SK-N-SH (cell line): Measurements from ENCODE around the gene ABCB9. TPM values are rescaled to one million over a fixed set of nuclear protein-coding genes. Genes with fewer than 3 reads are reported as not detected.

Source experiments
- CTCF ChIA-PET: fragments of 300-600, 350-600 bp; formaldehyde crosslinking; extraction: SDS; loops from one replicate; lab custom pipeline; 2021; lab: Yijun Ruan, JAX
- POLR2A ChIA-PET: fragments of 350-600 bp; sonication (Branson Sonifier 250); formaldehyde crosslinking; extraction: SDS; loops from one replicate; lab custom pipeline; 2020; ENCODE audit warnings: antibody characterized with exemption, inconsistent platforms; lab: Yijun Ruan, JAX
- DNase-seq: peaks from one replicate; pipeline ENCODE4 v3.0.0; 2012
- H2AFZ ChIP-seq: fragments of 200-600 bp; sonication (generic); 2 replicates; pipeline ENCODE4 v1.8.1; 2016; ENCODE audit warnings: antibody characterized with exemption, mild to moderate bottlenecking, low read depth
- H3F3A ChIP-seq: fragments of 200-600 bp; sonication (generic); replicated peaks from 2 replicates; pipeline ENCODE3; 2016; ENCODE audit warnings: antibody characterized with exemption, mild to moderate bottlenecking; ENCODE audit not compliant: insufficient read depth
- H3K27ac ChIP-seq, 2 experiments: fragments of 200-500 bp in 1 of 2; fragments of 200-600 bp in 1 of 2; sonication (Bioruptor generic) in 1 of 2; sonication (generic), shearing (Covaris generic) in 1 of 2; 2 replicates each; pipeline versions ENCODE4 v1.5.1 to v1.6.1; 2014 to 2016; ENCODE audit warnings: low read depth in 2 of 2, inconsistent platforms in 1 of 2, low read length in 1 of 2, mild to moderate bottlenecking in 1 of 2, mixed read lengths in 1 of 2
- H3K27me3 ChIP-seq: fragments of 200-600 bp; sonication (generic), shearing (Covaris generic); 2 replicates; pipeline ENCODE4 v1.6.1; 2016; ENCODE audit warnings: mixed run types; ENCODE audit not compliant: insufficient read depth
- H3K36me3 ChIP-seq, 2 experiments: fragments of 200-500 bp in 1 of 2; fragments of 200-600 bp in 1 of 2; sonication (Bioruptor generic) in 1 of 2; sonication (generic) in 1 of 2; replicated peaks in 1 of 2; 2 replicates each; pipeline versions ENCODE3 to v1.5.1; 2014 to 2016; ENCODE audit warnings: low read length in 1 of 2, mild to moderate bottlenecking in 1 of 2; ENCODE audit not compliant: insufficient read depth in 2 of 2, control insufficient read depth in 1 of 2
- H3K4me1 ChIP-seq, 2 experiments: fragments of 200-500 bp in 1 of 2; fragments of 200-600 bp in 1 of 2; sonication (Bioruptor generic) in 1 of 2; sonication (generic), shearing (Covaris generic) in 1 of 2; 2 replicates each; pipeline versions ENCODE4 v1.5.1 to v1.6.1; 2014 to 2016; ENCODE audit warnings: low read depth in 1 of 2, low read length in 1 of 2, mixed run types in 1 of 2; ENCODE audit not compliant: insufficient read depth in 2 of 2, control insufficient read depth in 1 of 2
- H3K4me2 ChIP-seq: fragments of 200-600 bp; sonication (generic), shearing (Covaris generic); 2 replicates; pipeline ENCODE4 v1.6.1; 2017; ENCODE audit warnings: mixed run types
- H3K4me3 ChIP-seq, 2 experiments: fragments of 200-500 bp in 1 of 2; fragments of 200-600 bp in 1 of 2; sonication (Bioruptor generic) in 1 of 2; sonication (generic), shearing (Covaris generic) in 1 of 2; 2 replicates each; pipeline versions ENCODE4 v1.5.1 to v1.8.1; 2014 to 2016; ENCODE audit warnings: low read depth in 2 of 2, inconsistent platforms in 1 of 2, low read length in 1 of 2, mild to moderate bottlenecking in 1 of 2, mixed read lengths in 1 of 2, moderate library complexity in 1 of 2
- H3K79me2 ChIP-seq: fragments of 200-600 bp; sonication (generic); 2 replicates; pipeline ENCODE4 v1.8.1; 2017; ENCODE audit warnings: mild to moderate bottlenecking; ENCODE audit not compliant: insufficient read depth
- H3K9ac ChIP-seq: fragments of 200-600 bp; sonication (generic); 2 replicates; pipeline ENCODE4 v1.6.1; 2017; ENCODE audit warnings: mixed run types
- H3K9me2 ChIP-seq: fragments of 200-600 bp; sonication (generic); 2 replicates; pipeline ENCODE4 v1.6.1; 2017; ENCODE audit warnings: mixed run types
- H3K9me3 ChIP-seq: fragments of 200-600 bp; sonication (generic); 2 replicates; pipeline ENCODE4 v1.6.1; 2017; ENCODE audit warnings: mixed run types, mild to moderate bottlenecking, moderate library complexity
- H4K20me1 ChIP-seq: fragments of 200-600 bp; sonication (generic); 2 replicates; pipeline ENCODE4 v1.6.1; 2017; ENCODE audit warnings: mild to moderate bottlenecking, mixed run types; ENCODE audit not compliant: insufficient read depth
- CHD2 ChIP-seq: fragments of 150-350 bp; IDR thresholded peaks from 2 replicates; pipeline ENCODE4 v1.6.1; 2018; ENCODE audit warnings: low read length; ENCODE audit not compliant: partially characterized antibody
- ELF1 ChIP-seq: IDR thresholded peaks from 2 replicates; pipeline ENCODE4 v1.4.0; 2012
- FOSL2 ChIP-seq: IDR thresholded peaks from 2 replicates; pipeline ENCODE4 v1.4.0; 2012; ENCODE audit warnings: low read depth, mild to moderate bottlenecking, moderate library complexity, borderline replicate concordance
- FOXM1 ChIP-seq: IDR thresholded peaks from 2 replicates; pipeline ENCODE4 v1.4.0; 2012; ENCODE audit warnings: low read depth, mild to moderate bottlenecking
- MXI1 ChIP-seq: IDR thresholded peaks from 2 replicates; pipeline ENCODE4 v1.6.1; 2012; ENCODE audit warnings: mild to moderate bottlenecking, low read depth, low read length, improper control_type of control experiment
- RAD21 ChIP-seq: IDR thresholded peaks from 2 replicates; pipeline ENCODE4 v1.6.1; 2012; ENCODE audit warnings: mild to moderate bottlenecking, low read length
- SIN3A ChIP-seq: IDR thresholded peaks from 2 replicates; pipeline ENCODE4 v1.6.1; 2012; ENCODE audit warnings: low read depth, mild to moderate bottlenecking, low read length, moderate library complexity, borderline replicate concordance
- WGBS: methylation state at CpG from one replicate; pipeline ENCODE4 v1.1.6; 2017; ENCODE audit warnings: low lambda C conversion rate; 5-methylcytosine and 5-hydroxymethylcytosine counted together
- polyA plus RNA-seq, 3 experiments: library from polyadenylated mRNA; depleted of rRNA; stranded (reverse); fragments of >200 nt; gene quantifications; 2 replicates each; pipeline ENCODE4 v1.2.3, GENCODE V29; 2012
- TF ChIP-seq, protein P1 (sequence below): IDR thresholded peaks from 2 replicates; pipeline ENCODE4 v1.6.1; 2012; ENCODE audit warnings: mild to moderate bottlenecking, low read depth, low read length, moderate library complexity
- TF ChIP-seq, protein P2 (sequence below): IDR thresholded peaks from 2 replicates; pipeline ENCODE4 v1.4.0; 2012; ENCODE audit warnings: low read depth
- TF ChIP-seq, protein P3 (sequence below): IDR thresholded peaks from 2 replicates; pipeline ENCODE4 v1.4.0; 2012; ENCODE audit warnings: low read depth, borderline replicate concordance
- TF ChIP-seq, protein P4 (sequence below): IDR thresholded peaks from 2 replicates; pipeline ENCODE4; 2012
- TF ChIP-seq, protein P5 (sequence below): fragments of 150-350 bp; IDR thresholded peaks from 2 replicates; pipeline ENCODE4 v1.6.1; 2016; ENCODE audit warnings: mild to moderate bottlenecking, low read depth, low read length

ABCB9 gene
- polyA plus RNA-seq, 1 of the 3 experiments (the other 2 are of a cell fraction) = 6.2 TPM

DNA sequence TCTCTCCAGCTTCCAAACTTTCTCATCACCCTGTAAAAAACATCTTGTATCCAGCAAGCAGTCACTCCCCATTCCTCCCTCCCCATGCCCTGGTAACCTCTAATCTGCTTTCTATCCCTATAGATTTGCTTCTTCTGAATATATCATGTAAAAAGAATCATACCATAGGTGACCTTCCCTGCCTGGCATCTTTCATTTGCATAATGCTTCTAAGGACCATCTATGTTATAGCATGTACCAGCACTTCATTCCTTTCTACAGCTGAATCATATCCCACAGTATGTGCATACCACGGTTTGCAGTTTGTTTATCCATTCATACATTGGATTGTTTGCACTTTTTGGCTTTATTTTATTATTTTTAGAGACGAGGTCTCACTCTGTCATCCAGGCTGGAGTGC, 47.4 kb downstream of the ABCB9 start:
- H3K9ac ChIP-seq = no peak overlapping the region
- DNase-seq = no peak
- no peak overlapping the region for H3K27ac ChIP-seq
- no peaks in the 10 kb centered on the region for H3K9me3 ChIP-seq
- no peak overlapping the region for H3K4me3 ChIP-seq
- no peaks in the 10 kb centered on the region for H3K27me3 ChIP-seq
- H3K4me2 ChIP-seq = no peak overlapping the region
- H2AFZ ChIP-seq = no peak overlapping the region
- peaks cover 13% of the 10 kb centered on the region for H3F3A ChIP-seq
- ChIA-PET CTCF (interaction anchor here (1.0 to 1.2 kb wide), 2 partner anchors 12 to 38 kb away, joined by 3 read pairs; no protein-coding TSS in a partner anchor), POLR2A (no interaction called here)
- H3K36me3 ChIP-seq = no peaks in the 10 kb centered on the region
- TF ChIP-seq ELF1 (no peak), MXI1 (no peak)
- peaks cover 4 to 6% of the 10 kb centered on the region in 2 experiments; a peak in 1 of 4 replicates for H3K4me1 ChIP-seq
- WGBS = 77% methylated on average over 2 of the region's 2 CpGs
- no peaks in the 10 kb centered on the region for H3K9me2 ChIP-seq
- H3K79me2 ChIP-seq = no peaks in the 10 kb centered on the region
- no peaks in the 10 kb centered on the region for H4K20me1 ChIP-seq

DNA sequence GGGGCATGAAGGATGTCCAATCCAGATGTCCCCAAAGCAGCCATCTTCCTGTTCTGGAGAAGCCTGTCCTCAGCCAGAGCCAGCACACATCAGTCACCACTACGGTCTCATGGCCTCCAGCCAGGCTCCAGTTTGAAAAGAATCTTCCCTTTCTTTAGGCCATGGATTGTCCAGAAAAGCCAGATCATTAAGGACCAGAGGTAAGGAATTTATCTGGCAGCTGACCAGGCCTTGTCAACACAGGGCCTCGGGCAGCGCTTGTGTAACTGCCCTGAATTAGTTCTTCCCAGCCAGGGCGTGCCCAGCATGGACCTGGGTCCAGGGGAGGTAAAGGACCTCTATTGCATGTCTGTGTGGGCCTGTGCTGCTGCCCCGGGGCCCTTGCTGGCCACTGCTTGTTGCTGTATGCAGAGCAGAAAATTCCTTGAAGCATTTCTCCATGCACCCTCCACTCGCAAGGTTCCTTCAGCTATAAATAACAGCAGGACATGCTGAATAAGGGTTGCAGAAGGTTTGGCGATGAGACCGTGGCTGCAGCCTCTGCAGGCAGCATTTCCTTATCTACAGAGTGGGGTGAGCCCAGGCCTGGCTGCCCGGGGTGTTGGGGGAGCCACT, 48.6 kb downstream of the ABCB9 start:
- H3K4me1 ChIP-seq = peaks cover 4 to 6% of the 10 kb centered on the region in 2 experiments; a peak in 1 of 4 replicates
- WGBS = 80% methylated on average over 8 of the region's 9 CpGs
- H3K9me2 ChIP-seq = no peaks in the 10 kb centered on the region
- no peaks in the 10 kb centered on the region for H3K27me3 ChIP-seq
- no peak overlapping the region for H3K4me2 ChIP-seq
- DNase-seq = no peak
- H2AFZ ChIP-seq = no peak overlapping the region
- H3K36me3 ChIP-seq = no peaks in the 10 kb centered on the region
- no peaks in the 10 kb centered on the region for H3K9me3 ChIP-seq
- no peaks in the 10 kb centered on the region for H4K20me1 ChIP-seq
- H3K79me2 ChIP-seq = no peaks in the 10 kb centered on the region
- H3K9ac ChIP-seq = no peak overlapping the region
- CTCF ChIA-PET = no interaction called here
- no peak overlapping the region; a peak in 1 of 4 replicates for H3K27ac ChIP-seq
- no peak for TF ChIP-seq FOSL2
- TF ChIP-seq, protein P1, sequence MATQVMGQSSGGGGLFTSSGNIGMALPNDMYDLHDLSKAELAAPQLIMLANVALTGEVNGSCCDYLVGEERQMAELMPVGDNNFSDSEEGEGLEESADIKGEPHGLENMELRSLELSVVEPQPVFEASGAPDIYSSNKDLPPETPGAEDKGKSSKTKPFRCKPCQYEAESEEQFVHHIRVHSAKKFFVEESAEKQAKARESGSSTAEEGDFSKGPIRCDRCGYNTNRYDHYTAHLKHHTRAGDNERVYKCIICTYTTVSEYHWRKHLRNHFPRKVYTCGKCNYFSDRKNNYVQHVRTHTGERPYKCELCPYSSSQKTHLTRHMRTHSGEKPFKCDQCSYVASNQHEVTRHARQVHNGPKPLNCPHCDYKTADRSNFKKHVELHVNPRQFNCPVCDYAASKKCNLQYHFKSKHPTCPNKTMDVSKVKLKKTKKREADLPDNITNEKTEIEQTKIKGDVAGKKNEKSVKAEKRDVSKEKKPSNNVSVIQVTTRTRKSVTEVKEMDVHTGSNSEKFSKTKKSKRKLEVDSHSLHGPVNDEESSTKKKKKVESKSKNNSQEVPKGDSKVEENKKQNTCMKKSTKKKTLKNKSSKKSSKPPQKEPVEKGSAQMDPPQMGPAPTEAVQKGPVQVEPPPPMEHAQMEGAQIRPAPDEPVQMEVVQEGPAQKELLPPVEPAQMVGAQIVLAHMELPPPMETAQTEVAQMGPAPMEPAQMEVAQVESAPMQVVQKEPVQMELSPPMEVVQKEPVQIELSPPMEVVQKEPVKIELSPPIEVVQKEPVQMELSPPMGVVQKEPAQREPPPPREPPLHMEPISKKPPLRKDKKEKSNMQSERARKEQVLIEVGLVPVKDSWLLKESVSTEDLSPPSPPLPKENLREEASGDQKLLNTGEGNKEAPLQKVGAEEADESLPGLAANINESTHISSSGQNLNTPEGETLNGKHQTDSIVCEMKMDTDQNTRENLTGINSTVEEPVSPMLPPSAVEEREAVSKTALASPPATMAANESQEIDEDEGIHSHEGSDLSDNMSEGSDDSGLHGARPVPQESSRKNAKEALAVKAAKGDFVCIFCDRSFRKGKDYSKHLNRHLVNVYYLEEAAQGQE = no peak
- no peak for TF ChIP-seq CHD2
- TF ChIP-seq RAD21 = no peak
- TF ChIP-seq, protein P2, sequence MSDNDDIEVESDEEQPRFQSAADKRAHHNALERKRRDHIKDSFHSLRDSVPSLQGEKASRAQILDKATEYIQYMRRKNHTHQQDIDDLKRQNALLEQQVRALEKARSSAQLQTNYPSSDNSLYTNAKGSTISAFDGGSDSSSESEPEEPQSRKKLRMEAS = no peak
- TF ChIP-seq, protein P3, sequence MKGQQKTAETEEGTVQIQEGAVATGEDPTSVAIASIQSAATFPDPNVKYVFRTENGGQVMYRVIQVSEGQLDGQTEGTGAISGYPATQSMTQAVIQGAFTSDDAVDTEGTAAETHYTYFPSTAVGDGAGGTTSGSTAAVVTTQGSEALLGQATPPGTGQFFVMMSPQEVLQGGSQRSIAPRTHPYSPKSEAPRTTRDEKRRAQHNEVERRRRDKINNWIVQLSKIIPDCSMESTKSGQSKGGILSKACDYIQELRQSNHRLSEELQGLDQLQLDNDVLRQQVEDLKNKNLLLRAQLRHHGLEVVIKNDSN = no peak
- no peak for TF ChIP-seq FOXM1
- TF ChIP-seq SIN3A = no peak
- TF ChIP-seq, protein P4, sequence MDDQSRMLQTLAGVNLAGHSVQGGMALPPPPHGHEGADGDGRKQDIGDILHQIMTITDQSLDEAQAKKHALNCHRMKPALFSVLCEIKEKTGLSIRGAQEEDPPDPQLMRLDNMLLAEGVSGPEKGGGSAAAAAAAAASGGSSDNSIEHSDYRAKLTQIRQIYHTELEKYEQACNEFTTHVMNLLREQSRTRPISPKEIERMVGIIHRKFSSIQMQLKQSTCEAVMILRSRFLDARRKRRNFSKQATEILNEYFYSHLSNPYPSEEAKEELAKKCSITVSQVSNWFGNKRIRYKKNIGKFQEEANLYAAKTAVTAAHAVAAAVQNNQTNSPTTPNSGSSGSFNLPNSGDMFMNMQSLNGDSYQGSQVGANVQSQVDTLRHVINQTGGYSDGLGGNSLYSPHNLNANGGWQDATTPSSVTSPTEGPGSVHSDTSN = no peak
- TF ChIP-seq, protein P5, sequence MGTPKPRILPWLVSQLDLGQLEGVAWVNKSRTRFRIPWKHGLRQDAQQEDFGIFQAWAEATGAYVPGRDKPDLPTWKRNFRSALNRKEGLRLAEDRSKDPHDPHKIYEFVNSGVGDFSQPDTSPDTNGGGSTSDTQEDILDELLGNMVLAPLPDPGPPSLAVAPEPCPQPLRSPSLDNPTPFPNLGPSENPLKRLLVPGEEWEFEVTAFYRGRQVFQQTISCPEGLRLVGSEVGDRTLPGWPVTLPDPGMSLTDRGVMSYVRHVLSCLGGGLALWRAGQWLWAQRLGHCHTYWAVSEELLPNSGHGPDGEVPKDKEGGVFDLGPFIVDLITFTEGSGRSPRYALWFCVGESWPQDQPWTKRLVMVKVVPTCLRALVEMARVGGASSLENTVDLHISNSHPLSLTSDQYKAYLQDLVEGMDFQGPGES = no peak
- TF ChIP-seq, all 33 proteins: peak for 0
- Histone ChIP-seq H3K4me3 (no peak overlapping the region), H3F3A (peaks cover 13% of the 10 kb centered on the region)
- POLR2A ChIA-PET = no interaction called here
